Ishikawa (cell line): ENCODE results near the gene METTL25B.

Experiments used
- CEBPB ChIP-seq: IDR thresholded peaks from 2 replicates; pipeline ENCODE4 v1.6.1; 2012
- CREB1 ChIP-seq: IDR thresholded peaks from 2 replicates; pipeline ENCODE4 v1.6.1; 2012; ENCODE audit warnings: low read depth
- EGR1 ChIP-seq: IDR thresholded peaks from 2 replicates; pipeline ENCODE4 v1.6.1; 2012
- EP300 ChIP-seq: IDR thresholded peaks from 2 replicates; pipeline ENCODE4 v1.6.1; 2012; ENCODE audit warnings: borderline replicate concordance
- FOXM1 ChIP-seq: IDR thresholded peaks from 2 replicates; pipeline ENCODE4 v1.6.1; 2012; ENCODE audit warnings: low read depth, borderline replicate concordance
- MAX ChIP-seq: IDR thresholded peaks from 2 replicates; pipeline ENCODE4 v1.6.1; 2012
- NFIC ChIP-seq: IDR thresholded peaks from 2 replicates; pipeline ENCODE4 v1.6.1; 2012
- RAD21 ChIP-seq: IDR thresholded peaks from 2 replicates; pipeline ENCODE4 v1.6.1; 2012; ENCODE audit warnings: low read depth
- REST ChIP-seq: IDR thresholded peaks from 2 replicates; pipeline ENCODE4 v1.6.1; 2012; ENCODE audit warnings: low read depth, mild to moderate bottlenecking
- TAF1 ChIP-seq: IDR thresholded peaks from 2 replicates; pipeline ENCODE4 v1.6.1; 2012; ENCODE audit warnings: low read depth, mild to moderate bottlenecking
- TCF12 ChIP-seq: IDR thresholded peaks from 2 replicates; pipeline ENCODE4 v1.6.1; 2012; ENCODE audit warnings: low read depth
- TEAD4 ChIP-seq: IDR thresholded peaks from 2 replicates; pipeline ENCODE4 v1.6.1; 2012
- USF1 ChIP-seq: IDR thresholded peaks from 2 replicates; pipeline ENCODE4 v1.6.1; 2012
- YY1 ChIP-seq: IDR thresholded peaks from 2 replicates; pipeline ENCODE4 v1.6.1; 2012; ENCODE audit warnings: low read depth
- ZBTB7A ChIP-seq: IDR thresholded peaks from 2 replicates; pipeline ENCODE4 v1.6.1; 2012; ENCODE audit warnings: low read depth

METTL25B gene

GRCh38 chr1:156747742-156748669 is 19.7 kb downstream of the METTL25B start:
- TF ChIP-seq TCF12 = no peak
- no peak for TF ChIP-seq TAF1

- TF ChIP-seq TAF1 = no peak
- TF ChIP-seq MAX = peak; percentile 33; the same call in 1 of the 2 replicates
- no peak for TF ChIP-seq CREB1
- TF ChIP-seq RAD21 = no peak
- TF ChIP-seq USF1 = peak; percentile 82
- no peak for TF ChIP-seq TCF12
- TF ChIP-seq YY1 = no peak
- TF ChIP-seq EP300 = no peak
- no peak for TF ChIP-seq TEAD4
- peak; percentile 60 for TF ChIP-seq NFIC
- TF ChIP-seq CEBPB = 0 out of 2 replicates have a peak, but pooled peaks have one; percentile 1
- TF ChIP-seq FOXM1 = no peak
- no peak; the same call in 1 of the 2 replicates for TF ChIP-seq ZBTB7A
- TF ChIP-seq REST = no peak
- TF ChIP-seq EGR1 = no peak
Observed at GRCh38 chr1:156748670-156749418, 20.6 kb downstream of the METTL25B start.

- no peak for TF ChIP-seq CREB1
- TF ChIP-seq NFIC = no peak
- no peak for TF ChIP-seq REST
- no peak for TF ChIP-seq TAF1
- no peak for TF ChIP-seq EGR1
- no peak for TF ChIP-seq YY1
- TF ChIP-seq FOXM1 = no peak
- no peak for TF ChIP-seq USF1
Observed at GRCh38 chr1:156749419-156750118, 21.3 kb downstream of the METTL25B start.

GRCh38 chr1:156750191-156750672 is 22.0 kb downstream of the METTL25B start:
- TF ChIP-seq EP300 = no peak
- TF ChIP-seq ZBTB7A = peak; percentile 37; the same call in 1 of the 2 replicates
- no peak for TF ChIP-seq CEBPB
- no peak for TF ChIP-seq CREB1
- no peak for TF ChIP-seq TEAD4
- no peak for TF ChIP-seq REST
- no peak; the same call in 1 of the 2 replicates for TF ChIP-seq NFIC
- 0 out of 2 replicates have a peak, but pooled peaks have one; percentile 39 for TF ChIP-seq EGR1
- TF ChIP-seq FOXM1 = no peak
- TF ChIP-seq TAF1 = 0 out of 2 replicates have a peak, but pooled peaks have one; percentile 30
- TF ChIP-seq MAX = peak; percentile 60
- no peak for TF ChIP-seq TCF12
- no peak for TF ChIP-seq RAD21
- TF ChIP-seq YY1 = 0 out of 2 replicates have a peak, but pooled peaks have one; percentile 22
- TF ChIP-seq USF1 = no peak
